ENCODE results near the gene PRKCZ.

PRKCZ gene

GRCh38 chr1:2158272-2158671 lies 108.1 kb downstream of the PRKCZ start:
- DNase-seq (ENCODE audit: low read depth), result no peak

- no peak for DNase-seq (ENCODE audit: low read depth)
These were observed 108.9 kb downstream of the PRKCZ start for GRCh38 chr1:2159124-2159523.

GRCh38 chr1:2160451-2161300 lies 110.5 kb downstream of the PRKCZ start:
- no peak for DNase-seq (ENCODE audit: low read depth)

GRCh38 chr1:2163205-2163604 lies 113.0 kb downstream of the PRKCZ start:
- DNase-seq (ENCODE audit: low read depth), result no peak

- no peak for DNase-seq (ENCODE audit: low read depth)
These were observed 115.4 kb downstream of the PRKCZ start for GRCh38 chr1:2165646-2166045.

- DNase-seq (ENCODE audit: low read depth), result no peak
These were observed 116.0 kb downstream of the PRKCZ start for GRCh38 chr1:2166254-2166653.

- no peak for DNase-seq (ENCODE audit: low read depth)
These were observed 116.5 kb downstream of the PRKCZ start for GRCh38 chr1:2166695-2167094.

GRCh38 chr1:2168090-2168489 lies 117.9 kb downstream of the PRKCZ start:
- DNase-seq (ENCODE audit: low read depth), result no peak

GRCh38 chr1:2168535-2168934 lies 118.3 kb downstream of the PRKCZ start:
- no peak for DNase-seq (ENCODE audit: low read depth)

GRCh38 chr1:2169200-2169836 lies 119.1 kb downstream of the PRKCZ start:
- no peak for DNase-seq (ENCODE audit: low read depth)

GRCh38 chr1:2170211-2170610 lies 120.0 kb downstream of the PRKCZ start:
- no peak for DNase-seq (ENCODE audit: low read depth)

- DNase-seq (ENCODE audit: low read depth), result no peak
These were observed 121.8 kb downstream of the PRKCZ start for GRCh38 chr1:2172012-2172411.

- DNase-seq (ENCODE audit: low read depth), result no peak
These were observed 122.4 kb downstream of the PRKCZ start for GRCh38 chr1:2172551-2173146.

GRCh38 chr1:2173546-2174347 lies 123.5 kb downstream of the PRKCZ start:
- DNase-seq (ENCODE audit: low read depth), result no peak

GRCh38 chr1:2174348-2175054 lies 124.3 kb downstream of the PRKCZ start:
- DNase-seq (ENCODE audit: low read depth), result no peak

GRCh38 chr1:2175055-2175414 lies 124.8 kb downstream of the PRKCZ start:
- no peak for DNase-seq (ENCODE audit: low read depth)

- DNase-seq (ENCODE audit: low read depth), result no peak
These were observed 125.7 kb downstream of the PRKCZ start for GRCh38 chr1:2175681-2176454.

- DNase-seq (ENCODE audit: low read depth), result no peak
These were observed 126.4 kb downstream of the PRKCZ start for GRCh38 chr1:2176615-2177014.

- no peak for DNase-seq (ENCODE audit: low read depth)
These were observed 127.3 kb downstream of the PRKCZ start for GRCh38 chr1:2177541-2177940.

- no peak for DNase-seq (ENCODE audit: low read depth)
These were observed 127.8 kb downstream of the PRKCZ start for GRCh38 chr1:2177946-2178538.

- DNase-seq (ENCODE audit: low read depth), result no peak
These were observed 128.7 kb downstream of the PRKCZ start for GRCh38 chr1:2178875-2179274.
